Spleen (tissue), 7 donors: ENCODE data around the gene PSMA6.
"Not testable (repeated sequence)": the region's sequence is repeated elsewhere in the genome, so short reads cannot be mapped to it uniquely, and the experiment has no call there.

Source experiments
- CTCF ChIP-seq, 11 experiments: fragments of 200-600 bp in 7 of 11; fragments of 450-650 bp in 4 of 11; sonication (generic) in 4 of 11; IDR thresholded peaks in 8 of 11; conservative IDR thresholded peaks in 3 of 11; 1 replicate in 7 of 11; 2 replicates in 4 of 11; pipeline versions ENCODE4 v1.4.0 to v1.8.0; 2016 to 2021; ENCODE audit warnings: antibody characterized with exemption in 11 of 11, inconsistent platforms in 4 of 11, mild to moderate bottlenecking in 1 of 11
- POLR2A ChIP-seq, 3 donors: fragments of 450-650 bp; IDR thresholded peaks; one replicate each; pipeline ENCODE4 v1.5.1; 2017; ENCODE audit warnings: antibody characterized with exemption in 3 of 3, mild to moderate bottlenecking in 1 of 3
- POLR2AphosphoS5 ChIP-seq, 3 donors: sonication (generic); formaldehyde crosslinking; IDR thresholded peaks; one replicate each; pipeline ENCODE4 v1.5.1; 2017; ENCODE audit warnings: antibody characterized with exemption in 3 of 3
- donor health status: DM: no; HTN: no; CAD: no; lungs with moderate emphysema.
- donor health status: DM: no; HTN: no; CAD: no.
- donor health status: DM: no; HTN: no; CAD: no.

- TF ChIP-seq CTCF (IDR thresholded peaks at IDR 0.05 in 8 of 11, conservative IDR thresholded peaks at IDR 0.05 in 3 of 11); POLR2A (IDR thresholded peaks at IDR 0.05); POLR2AphosphoS5 (IDR thresholded peaks at IDR 0.05): not testable (repeated sequence)
Measured at GRCh38 chr14:35254034-35254622, 38.1 kb upstream of the PSMA6 start.
